HG03045 (cell line): ENCODE measurements around the gene ARID1B.
A peak's percentile ranks its signal among the peaks of the same experiment; 100 is the strongest.
"Not testable (repeated sequence)": the region's sequence is repeated elsewhere in the genome, so short reads cannot be mapped to it uniquely, and the experiment has no call there.

ENCODE experiments used
- ATAC-seq: cut with Tn5 transposase; IDR thresholded peaks from one replicate; pipeline ENCODE4 v1.9.1; 2021; ENCODE audit warnings: mild to moderate bottlenecking, moderate library complexity; ENCODE audit not compliant: unreplicated experiment

ARID1B gene

GRCh38 chr6:156980515-156980914, 203.3 kb downstream of the ARID1B start:
- ATAC-seq: no peak

DNA sequence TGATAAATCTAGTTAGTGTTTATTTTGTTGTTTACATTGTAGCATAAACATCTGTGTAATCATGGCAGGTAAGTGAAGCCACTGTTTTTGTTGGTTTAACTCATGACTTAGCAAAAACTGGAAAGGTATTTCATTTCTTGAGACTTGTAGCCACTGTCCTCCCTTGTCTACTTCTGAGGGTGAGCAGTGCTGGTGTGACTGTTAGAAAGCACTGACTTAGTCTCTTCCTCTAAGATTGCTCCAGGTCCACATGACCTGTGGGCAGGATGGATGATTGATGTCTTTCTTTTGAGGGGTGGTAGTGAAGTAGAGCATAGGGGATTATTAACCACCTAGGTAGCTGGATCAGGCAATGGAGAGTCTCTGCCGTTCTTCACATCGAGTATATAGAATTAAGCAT, 203.8 kb downstream of the ARID1B start:
- no peak for ATAC-seq

DNA sequence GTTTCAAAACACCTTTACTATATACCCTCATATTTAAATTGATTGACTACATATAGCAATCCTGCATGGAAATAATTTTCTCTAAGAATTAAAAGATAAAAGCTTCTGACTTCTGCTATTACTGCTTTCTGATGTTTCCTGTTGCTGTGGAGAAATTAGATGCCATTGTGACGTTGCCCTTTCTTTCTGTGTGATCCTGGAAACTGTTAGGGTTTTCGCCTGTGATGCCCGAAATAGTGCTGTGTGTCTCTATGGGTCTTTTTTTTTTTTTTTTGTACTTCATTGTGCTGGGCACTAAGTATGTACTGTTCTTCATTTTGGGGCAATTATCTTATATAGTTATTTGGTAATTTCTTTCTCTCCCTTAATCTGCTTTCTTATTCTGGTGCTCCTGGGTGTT, 205.0 kb downstream of the ARID1B start:
- no peak for ATAC-seq

DNA sequence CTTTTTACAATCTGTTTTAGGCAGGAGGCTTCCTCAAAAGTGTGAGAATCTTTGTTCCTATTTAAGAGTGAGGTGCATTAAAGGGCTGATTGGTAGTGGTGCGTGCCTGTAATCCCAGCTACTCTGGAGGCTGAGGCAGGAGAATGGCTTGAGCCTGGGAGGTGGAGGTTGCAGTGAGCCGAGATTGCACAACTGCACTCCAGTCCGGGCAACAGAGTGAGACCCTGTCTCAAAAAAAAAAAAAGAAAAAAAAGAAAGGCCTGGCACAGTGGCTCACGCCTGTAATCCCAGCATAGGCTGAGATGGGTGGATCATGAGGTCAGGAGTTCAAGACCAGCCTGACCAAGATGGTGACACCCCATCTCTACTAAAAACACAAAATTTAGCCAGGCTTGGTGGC, 205.7 kb downstream of the ARID1B start:
- not testable (repeated sequence) for ATAC-seq

- ATAC-seq: no peak
Observed at GRCh38 chr6:156984178-156984738, 207.1 kb downstream of the ARID1B start.

DNA sequence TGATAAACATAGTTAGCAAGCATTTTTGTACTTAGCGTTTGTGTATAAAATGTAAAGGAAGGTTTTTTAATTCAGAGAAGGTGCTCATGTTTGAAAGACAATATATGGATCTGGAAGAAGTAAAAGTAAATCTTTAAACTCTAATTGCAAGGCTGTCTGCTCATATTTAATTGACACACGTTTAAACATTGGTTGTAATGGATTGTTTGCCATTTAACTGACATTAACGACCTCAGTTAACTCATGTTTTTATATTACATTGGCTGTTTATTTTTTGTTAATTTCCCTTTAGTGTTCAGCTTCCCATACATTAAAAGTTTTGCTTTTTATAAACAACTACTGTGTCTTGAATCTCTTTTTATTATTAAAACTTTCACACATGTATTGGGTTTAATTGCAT, 208.1 kb downstream of the ARID1B start:
- no peak for ATAC-seq

- ATAC-seq: peak; percentile 68
Observed at GRCh38 chr6:156988276-156989158, 211.3 kb downstream of the ARID1B start.

GRCh38 chr6:156989159-156989806, 212.1 kb downstream of the ARID1B start:
- no peak for ATAC-seq

DNA sequence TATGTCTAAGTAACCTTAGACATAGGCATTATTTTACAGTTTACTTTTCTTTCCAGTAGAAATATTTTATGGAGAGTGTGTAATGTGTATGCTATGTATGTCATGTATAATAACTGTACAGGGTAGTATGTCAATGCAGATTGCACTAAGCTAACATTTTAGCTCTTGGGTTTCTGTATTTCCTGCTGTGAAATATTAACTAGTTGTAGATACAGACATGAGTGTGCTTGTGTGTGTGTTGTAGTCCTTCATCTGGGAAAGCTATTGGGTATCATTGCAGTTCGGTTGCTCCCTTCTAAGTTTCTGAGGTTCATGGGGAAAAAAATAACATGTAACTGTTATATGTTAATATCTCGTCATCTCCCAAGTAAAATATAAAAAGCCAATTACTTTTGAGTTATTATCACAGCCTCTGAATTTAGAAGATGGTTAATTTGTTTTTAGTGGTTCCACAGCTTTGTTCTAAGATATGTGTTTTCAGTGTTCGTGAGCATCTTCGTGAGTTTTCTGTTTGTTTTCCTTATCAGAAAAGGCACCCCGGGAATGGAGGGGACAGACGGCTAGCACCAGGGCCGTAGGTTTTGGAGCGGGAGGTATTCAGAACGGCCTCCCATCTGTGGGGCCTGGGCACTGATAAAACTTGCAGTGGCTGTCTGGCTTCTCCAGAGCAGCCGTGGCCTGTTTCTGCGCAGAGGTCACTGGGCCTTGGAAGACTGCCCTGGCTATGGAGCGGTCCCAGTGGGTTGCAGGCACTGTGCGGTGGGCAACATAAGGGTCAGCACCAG, 215.0 kb downstream of the ARID1B start:
- no peak for ATAC-seq

- ATAC-seq: no peak
Observed at GRCh38 chr6:156993713-156994112, 216.5 kb downstream of the ARID1B start.

- no peak for ATAC-seq
Observed at GRCh38 chr6:156994215-156995076, 217.3 kb downstream of the ARID1B start.

GRCh38 chr6:156995502-156995901, 218.3 kb downstream of the ARID1B start:
- ATAC-seq: no peak

DNA sequence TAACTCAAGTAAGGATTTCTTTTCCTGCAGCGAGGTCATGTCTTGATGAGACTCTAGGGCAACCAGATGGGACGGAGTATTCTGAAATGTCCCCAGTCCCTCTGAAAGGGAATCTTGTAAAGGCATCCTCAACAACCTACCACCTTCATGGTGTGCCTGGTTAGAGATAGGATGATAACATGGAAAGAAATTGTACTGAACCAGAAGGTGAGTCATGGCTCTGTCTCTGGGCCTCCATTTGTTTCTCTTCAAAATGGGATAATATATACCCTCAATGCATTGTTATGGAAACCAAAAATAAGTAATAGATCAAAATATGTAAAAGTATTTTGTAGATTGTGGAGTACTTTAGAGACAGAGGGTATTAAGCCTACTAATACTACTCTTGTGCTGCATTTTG, 219.1 kb downstream of the ARID1B start:
- no peak for ATAC-seq

DNA sequence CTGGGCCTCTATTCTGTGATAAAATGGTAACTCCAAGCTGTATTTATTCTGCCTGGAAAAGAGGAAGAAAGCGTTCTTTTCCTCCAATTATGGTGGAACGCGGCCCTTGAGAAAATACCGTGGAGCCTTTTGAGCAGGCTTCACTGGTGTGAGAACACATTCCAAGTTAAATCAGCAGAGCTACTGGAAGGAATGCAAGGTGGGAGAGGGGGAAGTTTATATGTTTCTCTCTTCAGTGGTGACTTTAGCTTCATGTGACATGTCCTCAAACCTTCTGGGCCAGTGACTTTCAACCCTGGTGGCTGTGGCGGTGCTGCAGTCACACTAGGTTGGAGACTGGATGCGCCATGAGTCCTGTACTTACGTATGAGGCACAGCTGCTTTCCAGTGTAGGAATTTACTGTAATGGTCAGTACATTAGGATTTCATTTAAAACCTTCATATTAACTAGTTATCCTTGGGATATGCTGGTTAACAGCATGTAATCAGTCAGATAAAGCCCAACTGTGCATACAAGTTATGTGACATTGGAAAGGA, 221.7 kb downstream of the ARID1B start:
- ATAC-seq: no peak

DNA sequence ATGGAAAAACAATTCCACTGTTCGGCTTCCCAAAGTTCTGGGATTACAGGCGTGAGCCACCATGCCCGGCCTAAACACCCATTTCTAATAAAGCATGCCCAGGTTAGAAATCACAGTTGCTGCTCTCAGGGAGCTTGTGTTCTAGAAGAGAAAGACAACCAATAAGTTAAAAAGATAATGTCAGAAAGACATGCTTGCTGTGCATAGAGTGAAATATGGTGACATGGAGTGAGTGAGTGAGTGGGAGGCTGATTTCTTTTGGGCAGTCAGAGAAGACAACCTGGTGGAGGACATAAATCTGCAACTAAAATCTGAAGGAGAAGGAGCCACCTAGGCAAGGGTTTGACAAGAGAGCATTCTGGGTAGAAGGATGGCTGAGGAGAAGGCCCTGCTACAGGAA, 222.6 kb downstream of the ARID1B start:
- ATAC-seq: no peak

DNA sequence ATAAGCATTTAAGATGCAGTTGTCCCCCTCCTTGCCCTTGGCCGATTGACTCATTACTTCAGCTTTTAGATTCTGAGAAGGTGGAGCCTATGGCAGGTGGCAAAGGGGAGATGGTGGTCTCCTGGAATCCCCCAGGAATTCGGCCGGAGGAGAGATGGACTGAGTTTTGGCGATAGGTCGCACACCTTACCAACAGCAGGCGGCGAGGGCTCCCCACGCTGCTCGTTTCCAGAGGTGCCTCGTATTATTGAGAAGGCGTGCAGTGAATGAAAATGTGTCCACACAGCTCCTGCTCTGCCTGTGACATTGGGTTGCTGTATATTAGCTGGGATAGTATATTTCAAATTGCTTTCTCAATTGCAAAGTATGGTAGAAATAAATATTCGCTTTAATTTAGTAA, 224.5 kb downstream of the ARID1B start:
- ATAC-seq: no peak

DNA sequence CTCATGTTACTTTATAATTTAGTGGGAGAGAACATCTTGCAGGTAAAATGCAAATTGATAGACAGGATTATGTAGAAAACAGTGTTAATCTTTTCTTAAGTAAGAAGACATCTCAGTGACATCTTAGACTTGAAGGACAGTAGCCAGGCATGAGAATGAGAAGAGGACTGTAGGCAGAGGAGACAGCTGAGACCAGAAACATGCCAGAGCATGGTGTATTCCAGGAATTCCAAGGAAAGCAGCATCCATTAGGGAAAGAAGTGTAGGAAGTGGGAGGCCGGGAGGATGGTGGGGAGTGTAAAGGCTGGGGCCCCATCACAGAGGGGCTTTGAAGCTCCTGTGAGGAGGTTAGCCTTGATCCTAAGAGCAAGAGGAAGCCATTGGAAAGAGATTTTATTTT, 225.6 kb downstream of the ARID1B start:
- no peak for ATAC-seq

DNA sequence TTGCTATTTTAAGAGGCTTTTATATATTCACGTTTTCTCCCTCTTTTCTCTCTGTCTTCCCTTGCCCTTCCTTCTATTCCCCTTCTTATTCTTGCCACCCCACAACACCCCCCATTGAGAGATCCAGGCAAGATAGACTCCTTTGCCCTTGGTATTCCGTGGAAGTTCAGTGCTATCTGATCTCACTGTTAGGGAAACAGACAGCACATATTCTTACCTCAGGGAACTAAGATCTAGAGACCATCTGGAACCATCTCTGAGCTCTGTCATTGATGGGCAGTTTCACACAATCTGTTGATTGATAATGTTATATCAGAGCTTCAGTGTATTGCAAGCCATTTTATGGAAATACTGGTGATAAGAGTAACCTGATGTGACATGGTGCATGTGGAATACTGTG, 228.8 kb downstream of the ARID1B start:
- no peak for ATAC-seq

DNA sequence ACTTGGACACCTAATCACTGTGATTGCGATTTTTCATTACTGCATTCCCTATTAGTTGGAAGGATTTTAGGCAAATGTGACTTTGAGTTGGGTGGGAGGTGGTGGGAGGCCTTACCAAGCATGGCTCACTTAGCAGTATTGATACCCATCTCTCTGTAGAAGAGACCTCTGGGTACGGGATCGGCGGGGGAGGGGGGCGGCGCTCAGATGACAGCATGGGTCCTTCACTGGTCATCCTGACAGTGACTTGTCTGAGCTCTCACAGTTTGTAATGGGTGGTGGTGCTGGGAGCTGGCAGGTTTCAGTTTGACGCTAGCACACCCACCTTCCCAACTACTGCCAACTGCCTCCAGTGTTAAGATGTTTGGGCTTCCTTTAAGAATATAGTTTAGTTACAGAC, 231.4 kb downstream of the ARID1B start:
- no peak for ATAC-seq

- no peak for ATAC-seq
Observed at GRCh38 chr6:157012355-157012754, 235.2 kb downstream of the ARID1B start.
